Measurements from ENCODE around the gene ARPC2.
A peak's percentile ranks its signal among the peaks of the same experiment; 100 is the strongest.

ARPC2 gene

GRCh38 chr2:218263817-218264641, 47.0 kb downstream of the ARPC2 start:
- no peak for TF ChIP-seq CTCF (IDR thresholded peaks at IDR 0.05; ENCODE audit: low read depth, low read length, missing control alignments)
- no peak for DNase-seq (ENCODE audit: low read depth)
- H3K4me3 ChIP-seq (ENCODE audit: low read depth, low read length) = no peak overlapping the region

- DNase-seq (ENCODE audit: low read depth) = no peak
- no peak for TF ChIP-seq CTCF (IDR thresholded peaks at IDR 0.05; ENCODE audit: low read depth, low read length, missing control alignments)
Observed at GRCh38 chr2:218264773-218265561, 48.0 kb downstream of the ARPC2 start.

GRCh38 chr2:218265626-218266025, 48.6 kb downstream of the ARPC2 start:
- H3K4me3 ChIP-seq (ENCODE audit: low read depth, low read length) = no peak overlapping the region
- DNase-seq (ENCODE audit: low read depth) = no peak
- no peak for TF ChIP-seq CTCF (IDR thresholded peaks at IDR 0.05; ENCODE audit: low read depth, low read length, missing control alignments)

More at GRCh38 chr2:218264773-218265561, 48.0 kb downstream of the ARPC2 start:
- no peak overlapping the region for H3K4me3 ChIP-seq (ENCODE audit: low read depth, low read length)

GRCh38 chr2:218266316-218266979, 49.5 kb downstream of the ARPC2 start:
- H3K4me3 ChIP-seq (ENCODE audit: low read depth, low read length) = no peak overlapping the region
- no peak for DNase-seq (ENCODE audit: low read depth)
- no peak for TF ChIP-seq CTCF (IDR thresholded peaks at IDR 0.05; ENCODE audit: low read depth, low read length, missing control alignments)

- no peak for TF ChIP-seq CTCF (IDR thresholded peaks at IDR 0.05; ENCODE audit: low read depth, low read length, missing control alignments)
Observed at GRCh38 chr2:218267259-218267658, 50.3 kb downstream of the ARPC2 start.

GRCh38 chr2:218269900-218270720, 53.1 kb downstream of the ARPC2 start, which contains the start of the genes AAMP and PNKD:
AAMP (minus strand) TSS chr2:218270137; CDS start chr2:218270086, 51 bp downstream.
PNKD (plus strand) TSS chr2:218270519; CDS start chr2:218270536, 17 bp downstream.
- DNase-seq (ENCODE audit: low read depth) = peak; percentile 95
- TF ChIP-seq CTCF (IDR thresholded peaks at IDR 0.05; ENCODE audit: low read depth, low read length, missing control alignments) = no peak
- H3K4me3 ChIP-seq (ENCODE audit: low read depth, low read length) = peak within 1 kb of the TSS; percentile 74

More at GRCh38 chr2:218267259-218267658, 50.3 kb downstream of the ARPC2 start:
- H3K4me3 ChIP-seq (ENCODE audit: low read depth, low read length) = no peak overlapping the region
- no peak for DNase-seq (ENCODE audit: low read depth)

Measured in GM12864 (cell line).